Stimulated activated CD4-positive, alpha-beta T cell treated with anti-CD3 and anti-CD28 coated beads, Interleukin-15, amount 100 ng/mL, for 48 hours (primary cell): ENCODE results near the gene SLC35F5.
A peak's percentile ranks its signal among the peaks of the same experiment; 100 is the strongest.
"Not testable (repeated sequence)": the region's sequence is repeated elsewhere in the genome, so short reads cannot be mapped to it uniquely, and the experiment has no call there.

Source experiments
- DNase-seq, 2 donors: peaks; one replicate each; pipeline ENCODE4 v3.0.0-alpha.2; 2020; ENCODE audit warnings: low read depth in 2 of 2

Gene SLC35F5

GRCh38 chr2:113755835-113756354, 547 bp downstream of the SLC35F5 start:
- DNase-seq: peak; percentile 11 to 35

GRCh38 chr2:113755035-113755834, 1.2 kb downstream of the SLC35F5 start:
- DNase-seq: no peak

GRCh38 chr2:113754160-113754559, 2.3 kb downstream of the SLC35F5 start:
- no peak for DNase-seq

DNA sequence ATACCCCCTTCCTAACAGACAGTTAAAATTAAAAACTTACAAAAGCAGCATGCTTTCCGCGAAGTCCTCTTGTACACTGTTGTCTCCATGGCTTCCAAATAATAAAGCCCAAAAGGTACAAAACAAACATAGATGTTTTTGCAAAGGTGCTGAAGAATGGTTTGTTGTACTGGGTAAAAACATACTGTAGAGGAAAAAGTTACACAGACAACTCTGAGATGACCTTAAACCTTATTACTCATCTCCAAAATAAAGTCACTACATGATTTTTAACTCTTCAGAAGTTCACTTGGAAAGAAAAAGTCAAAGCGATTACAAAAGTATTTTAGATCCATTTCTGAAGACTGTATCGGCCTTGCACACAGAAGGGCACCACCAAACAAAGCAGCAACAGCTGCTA, 6.1 kb downstream of the SLC35F5 start:
- no peak for DNase-seq

- DNase-seq: no peak
Observed at GRCh38 chr2:113741091-113741490, 15.4 kb downstream of the SLC35F5 start.

DNA sequence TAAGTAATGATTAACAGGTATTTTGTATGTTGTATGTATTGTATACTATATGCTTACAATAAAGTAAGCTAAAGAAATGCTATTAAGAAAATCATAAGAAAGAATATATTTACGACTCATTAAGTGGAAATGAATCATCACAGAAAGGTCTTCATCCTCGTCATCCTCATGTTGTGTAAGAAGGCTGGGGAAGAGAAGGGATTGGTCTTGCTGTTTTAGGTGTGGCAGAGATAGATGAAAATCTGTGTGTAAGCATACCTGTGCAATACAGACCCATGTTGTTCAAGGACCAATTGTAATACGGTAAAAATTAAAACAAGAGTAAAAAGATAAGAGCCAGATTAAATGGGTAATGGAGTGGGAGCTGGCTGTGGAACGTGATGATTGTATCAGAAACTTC, 16.6 kb downstream of the SLC35F5 start:
- no peak for DNase-seq

DNA sequence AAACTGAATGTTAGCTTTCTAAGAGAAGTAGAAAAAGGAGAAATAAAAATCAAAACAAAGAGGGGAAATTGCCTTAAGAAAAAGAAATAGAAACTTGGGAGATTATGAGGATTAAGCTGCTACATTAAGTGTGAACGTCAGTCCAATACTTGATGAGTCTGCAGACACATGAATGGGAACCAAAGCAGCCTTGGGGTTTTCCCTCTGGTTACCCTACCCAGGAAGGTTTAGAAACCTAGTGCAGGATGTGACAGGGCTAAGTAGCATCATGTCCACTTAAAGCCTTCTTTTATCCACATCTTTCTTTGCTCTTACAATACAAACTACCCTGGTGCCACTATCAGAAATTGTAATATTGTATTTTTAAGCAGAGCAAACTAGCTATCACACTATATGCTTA, 22.3 kb downstream of the SLC35F5 start:
- DNase-seq: no peak

GRCh38 chr2:113724010-113724409, 32.4 kb downstream of the SLC35F5 start:
- DNase-seq: no peak

DNA sequence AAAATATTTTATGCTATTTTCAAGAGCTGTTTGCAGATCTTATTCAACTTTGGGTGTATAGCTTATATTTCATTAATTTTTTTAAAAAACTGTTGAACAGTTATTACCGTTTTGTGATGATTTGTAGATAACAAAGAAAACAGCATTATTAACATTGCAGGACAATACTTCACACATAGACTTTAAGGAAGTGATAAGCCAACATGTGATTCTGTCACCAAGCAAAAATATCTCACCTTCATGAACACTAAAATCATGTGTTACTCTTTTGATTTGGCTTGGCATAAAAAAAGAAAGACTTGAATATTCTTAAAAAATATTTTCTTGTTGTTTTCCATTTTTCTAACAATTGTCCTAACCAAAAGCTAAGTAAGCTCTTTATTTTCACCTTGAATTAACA, 33.0 kb downstream of the SLC35F5 start:
- DNase-seq: no peak

- DNase-seq: no peak
Observed at GRCh38 chr2:113720167-113720566, 36.3 kb downstream of the SLC35F5 start.

DNA sequence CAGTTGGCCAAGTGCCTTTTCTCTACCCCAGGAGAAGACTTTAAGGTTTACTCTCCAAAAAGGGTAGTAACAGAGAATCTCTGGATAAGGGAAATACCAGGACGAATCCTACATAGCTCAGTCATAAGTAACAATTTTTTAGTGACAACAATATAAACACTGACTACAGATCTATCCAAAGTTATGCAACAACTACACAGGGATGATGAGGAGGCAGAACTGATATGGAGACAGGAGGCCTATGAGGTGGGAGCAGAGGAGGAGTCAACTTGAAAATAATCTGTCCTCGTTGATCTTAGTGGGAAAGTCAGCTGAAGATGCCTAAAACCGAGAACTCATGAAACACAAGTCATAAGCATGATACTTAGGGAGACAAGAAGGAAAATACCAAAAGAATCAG, 40.2 kb downstream of the SLC35F5 start:
- no peak for DNase-seq

DNA sequence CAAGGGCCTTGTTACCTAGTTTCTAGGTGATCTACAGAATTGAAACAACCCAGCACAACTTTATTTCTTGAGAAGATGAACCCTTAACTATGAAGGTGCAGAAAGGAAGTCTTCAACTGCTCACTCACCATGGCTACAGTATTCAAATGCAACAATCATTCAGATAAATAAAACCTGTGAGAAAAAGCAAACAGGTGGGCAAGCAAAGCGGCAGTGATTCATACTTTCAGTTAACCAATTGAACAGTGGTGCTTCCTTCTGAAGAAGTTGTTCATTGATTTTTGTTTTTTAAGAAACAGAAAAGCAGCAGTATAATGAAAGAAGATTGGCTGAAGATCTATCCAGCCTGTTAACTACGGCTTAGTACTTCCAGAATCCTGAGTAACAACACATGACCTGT, 43.5 kb downstream of the SLC35F5 start:
- DNase-seq: no peak

GRCh38 chr2:113711851-113712250, 44.6 kb downstream of the SLC35F5 start:
- DNase-seq: no peak

GRCh38 chr2:113709022-113709421, 47.4 kb downstream of the SLC35F5 start:
- no peak for DNase-seq

GRCh38 chr2:113707106-113707505, 49.3 kb downstream of the SLC35F5 start:
- DNase-seq: no peak

DNA sequence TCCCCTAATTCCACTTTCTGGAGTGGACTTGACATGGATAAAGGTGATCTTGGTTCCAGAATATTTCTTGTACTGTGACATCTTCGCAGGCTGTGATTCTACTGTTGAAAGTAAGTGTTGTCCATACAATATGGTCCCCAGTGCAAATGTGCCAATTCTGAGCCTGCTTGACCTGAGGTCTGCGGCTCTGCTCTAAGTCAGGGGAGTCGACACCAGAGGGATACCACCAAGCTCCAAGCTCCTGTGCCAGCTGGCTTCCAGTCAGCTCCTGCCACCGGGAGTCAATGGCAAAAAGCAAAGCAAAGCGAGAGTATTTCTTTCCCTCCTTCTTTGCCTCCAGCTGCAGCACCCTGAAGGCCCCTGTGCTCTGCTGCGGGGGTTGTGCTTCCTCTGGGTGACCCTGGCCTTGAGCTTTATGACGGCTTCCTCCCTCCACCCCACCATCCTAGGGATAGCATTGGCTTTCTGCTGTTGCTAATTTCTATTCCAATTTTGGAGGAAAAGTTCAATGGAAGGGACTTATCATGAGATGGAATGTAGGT, 50.4 kb downstream of the SLC35F5 start:
- DNase-seq: no peak

DNA sequence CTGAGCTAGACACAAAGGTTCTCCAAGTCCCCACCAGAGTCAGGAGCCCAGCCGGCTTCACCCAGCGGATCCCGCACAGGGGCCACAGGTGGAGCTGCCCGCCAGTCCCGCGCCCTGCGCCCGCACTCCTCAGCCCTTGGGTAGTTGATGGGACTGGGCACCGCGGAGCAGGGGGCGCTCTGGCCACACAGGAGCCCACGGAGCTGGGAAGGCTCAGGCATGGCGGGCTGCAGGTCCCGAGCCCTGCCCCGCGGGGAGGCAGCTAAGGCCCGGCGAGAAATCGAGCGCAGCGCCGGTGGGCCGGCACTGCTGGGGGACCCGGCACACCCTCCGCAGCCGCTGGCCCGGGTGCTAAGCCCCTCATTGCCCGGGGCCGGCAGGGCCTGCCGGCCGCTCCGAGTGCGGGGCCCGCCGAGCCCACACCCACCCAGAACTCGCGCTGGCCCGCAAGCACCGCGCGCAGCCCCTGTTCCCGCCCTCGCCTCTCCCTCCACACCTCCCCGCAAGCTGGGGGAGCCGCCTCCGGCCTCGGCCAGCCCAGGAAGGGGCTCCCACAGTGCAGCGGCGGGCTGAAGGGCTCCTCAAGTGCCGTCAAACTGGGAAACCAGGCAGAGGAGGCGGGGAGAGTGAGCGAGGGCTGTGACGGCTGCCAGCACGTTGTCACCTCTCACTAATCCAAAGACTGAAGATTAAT, 52.0 kb downstream of the SLC35F5 start:
- DNase-seq: not testable (repeated sequence)

- no peak for DNase-seq
Observed at GRCh38 chr2:113703386-113704299, 52.8 kb downstream of the SLC35F5 start.

DNA sequence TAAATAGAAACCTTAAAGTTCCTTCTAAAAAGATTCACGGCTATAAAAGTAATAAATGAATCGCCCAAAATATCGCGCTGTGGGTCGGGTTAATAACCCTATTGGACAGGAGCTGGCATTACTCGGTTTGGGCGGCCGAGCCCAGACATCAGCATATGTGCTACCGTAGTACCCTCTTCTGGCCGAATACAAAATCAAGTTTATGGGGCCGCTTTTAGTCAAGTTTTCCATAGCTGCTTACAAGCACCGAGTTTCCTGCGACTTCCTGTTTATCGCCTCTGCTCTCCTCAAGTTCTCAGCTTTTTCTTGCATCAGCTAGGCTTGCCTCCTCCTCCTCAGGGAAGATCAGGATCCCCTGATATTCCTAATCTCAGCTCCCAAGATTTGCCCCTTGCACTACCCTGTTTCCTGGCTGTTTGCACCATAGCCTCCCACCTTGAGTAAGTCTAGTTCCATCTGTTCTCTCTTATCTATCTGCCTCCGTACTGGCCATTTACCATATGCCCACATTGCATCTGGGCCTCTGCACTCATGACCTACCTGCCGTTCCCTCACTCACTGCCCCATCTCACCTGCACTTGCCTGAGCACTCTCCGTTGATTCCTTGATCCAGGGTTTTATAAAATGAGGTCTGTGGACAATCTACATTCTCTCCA, 56.1 kb downstream of the SLC35F5 start:
- DNase-seq: no peak

DNA sequence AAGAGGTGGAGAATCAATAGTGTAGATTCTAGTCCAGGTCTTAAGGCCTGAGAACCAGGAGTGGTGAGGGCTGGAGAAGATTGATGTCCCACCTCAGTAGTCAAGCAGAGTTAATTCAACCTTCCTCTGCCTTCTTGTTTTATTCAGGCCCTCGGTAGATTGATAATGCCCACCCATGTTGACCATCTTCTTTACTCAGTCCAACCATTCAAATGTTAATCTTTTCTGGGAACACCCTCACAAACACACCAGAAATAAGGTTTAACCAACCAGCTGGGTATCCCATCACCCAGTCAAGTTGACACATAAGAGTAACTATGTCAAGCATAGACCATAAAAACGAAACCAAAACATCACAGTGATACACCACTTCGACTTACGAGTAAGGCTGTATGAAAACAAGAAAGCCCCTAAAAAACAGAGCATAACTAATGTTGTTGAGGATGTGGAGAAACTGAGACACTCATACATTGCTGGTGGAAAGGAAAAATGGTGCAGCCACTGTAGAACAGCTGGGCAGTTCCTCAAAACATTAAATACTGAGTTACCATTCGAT, 57.5 kb downstream of the SLC35F5 start:
- DNase-seq: no peak

DNA sequence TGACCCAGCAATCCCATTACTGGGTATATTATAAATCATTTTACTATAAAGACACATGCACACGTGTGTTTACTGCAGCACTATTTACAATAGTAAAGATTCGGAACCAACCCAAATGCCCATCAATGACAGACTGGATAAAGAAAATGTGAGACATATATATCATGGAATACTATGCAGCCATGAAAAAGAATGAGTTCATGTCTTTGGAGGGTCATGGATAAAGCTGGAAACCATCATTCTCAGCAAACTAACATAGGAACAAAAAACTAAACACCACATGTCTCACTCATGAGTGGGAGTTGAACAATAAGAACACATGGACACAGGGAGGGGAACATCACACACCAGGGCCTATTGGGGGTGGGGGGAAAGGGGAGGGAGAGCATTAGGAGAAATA, 58.2 kb downstream of the SLC35F5 start:
- DNase-seq: not testable (repeated sequence)
